Smooth muscle cell (in vitro differentiated cells): ENCODE measurements around the gene WAS. TPM values are rescaled to one million over a fixed set of nuclear protein-coding genes. Genes with fewer than 3 reads are reported as not detected.

ENCODE experiments used
- DNase-seq: peaks from one replicate; lab custom pipeline; 2025; ENCODE audit not compliant: unreplicated experiment; lab: John Stamatoyannopoulos, UW
- H2AFZ ChIP-seq: fragments of 200-600 bp; sonication (generic); 2 replicates; pipeline ENCODE4 v1.6.0; 2016; ENCODE audit warnings: antibody characterized with exemption, low read depth, mild to moderate bottlenecking
- H3F3A ChIP-seq: fragments of 200-600 bp; sonication (generic); 2 replicates; pipeline ENCODE4 v1.6.0; 2017; ENCODE audit warnings: antibody characterized with exemption, low read depth
- H3K27ac ChIP-seq: fragments of 200-600 bp; sonication (generic); 2 replicates; pipeline ENCODE4 v1.5.1; 2016; ENCODE audit warnings: low read depth, mild to moderate bottlenecking
- H3K27me3 ChIP-seq: fragments of 200-600 bp; sonication (generic); 2 replicates; pipeline ENCODE4 v1.6.1; 2016; ENCODE audit warnings: low read depth, mild to moderate bottlenecking
- H3K36me3 ChIP-seq: fragments of 200-600 bp; sonication (generic); 2 replicates; pipeline ENCODE4 v1.5.1; 2016; ENCODE audit warnings: low read depth
- H3K4me1 ChIP-seq: fragments of 200-600 bp; sonication (generic); 2 replicates; pipeline ENCODE4 v1.5.1; 2016; ENCODE audit warnings: low read depth
- H3K4me2 ChIP-seq: fragments of 200-600 bp; sonication (generic); 2 replicates; pipeline ENCODE4 v1.6.0; 2016; ENCODE audit warnings: mild to moderate bottlenecking
- H3K4me3 ChIP-seq: fragments of 200-600 bp; sonication (generic); 2 replicates; pipeline ENCODE4 v1.5.1; 2016; ENCODE audit warnings: mild to moderate bottlenecking
- H3K79me2 ChIP-seq: fragments of 200-600 bp; sonication (generic); 2 replicates; pipeline ENCODE4 v1.6.0; 2016; ENCODE audit warnings: low read depth, mild to moderate bottlenecking
- H3K9ac ChIP-seq: fragments of 200-600 bp; sonication (generic); 2 replicates; pipeline ENCODE4 v1.6.0; 2016; ENCODE audit warnings: low read depth
- H3K9me3 ChIP-seq: fragments of 200-600 bp; sonication (generic); replicated peaks from 2 replicates; pipeline ENCODE4 v1.5.1; 2016; ENCODE audit warnings: low read depth
- H4K20me1 ChIP-seq: fragments of 200-600 bp; sonication (generic); 2 replicates; pipeline ENCODE4 v1.6.0; 2016; ENCODE audit warnings: low read depth
- CTCF ChIP-seq: fragments of 200-600 bp; sonication (generic); IDR thresholded peaks from 2 replicates; pipeline ENCODE4 v1.5.1; 2017; ENCODE audit warnings: borderline replicate concordance, mild to moderate bottlenecking, antibody characterized with exemption; ENCODE audit not compliant: insufficient read depth, poor library complexity, severe bottlenecking
- WGBS: methylation state at CpG from one replicate; pipeline ENCODE4 v1.1.7; 2016; ENCODE audit warnings: low lambda C conversion rate; 5-methylcytosine and 5-hydroxymethylcytosine counted together
- polyA plus RNA-seq: library from polyadenylated mRNA; unstranded; fragments of >200 nt; fragmentation: Nextera tagmentation; extraction: Ambion mirVana; gene quantifications from 2 replicates; pipeline ENCODE4 v1.2.1, GENCODE V29; 2016
- total RNA-seq: library from RNA; depleted of rRNA; stranded (reverse); fragments of >200 nt; gene quantifications from 2 replicates; pipeline ENCODE4 v1.2.3, GENCODE V29; 2014

WAS gene
- total and polyA plus RNA-seq, 2 experiments from 2014 or later = 0.24 to 0.54 TPM

GRCh38 chrX:48711162-48711928 is 27.7 kb downstream of the WAS start:
- Histone ChIP-seq H3K27ac (no peak overlapping the region), H4K20me1 (no peaks in the 10 kb centered on the region), H3K4me3 (no peak overlapping the region), H2AFZ (no peak overlapping the region), H3K79me2 (no peaks in the 10 kb centered on the region), H3K27me3 (no peaks in the 10 kb centered on the region), H3K9ac (no peak overlapping the region), H3K4me2 (no peak overlapping the region), H3F3A (no peaks in the 10 kb centered on the region), H3K4me1 (no peaks in the 10 kb centered on the region), H3K36me3 (no peaks in the 10 kb centered on the region), H3K9me3 (no peaks in the 10 kb centered on the region)
- no peak for DNase-seq
- TF ChIP-seq CTCF = no peak
- WGBS = 73% methylated on average over 9 of the region's 9 CpGs

- Histone ChIP-seq H3F3A (no peaks in the 10 kb centered on the region), H3K4me1 (no peaks in the 10 kb centered on the region), H3K36me3 (no peaks in the 10 kb centered on the region), H3K9me3 (no peaks in the 10 kb centered on the region), H3K27me3 (no peaks in the 10 kb centered on the region), H3K4me3 (no peak overlapping the region), H3K9ac (no peak overlapping the region), H3K79me2 (no peaks in the 10 kb centered on the region), H3K4me2 (no peak overlapping the region), H4K20me1 (no peaks in the 10 kb centered on the region), H2AFZ (no peak overlapping the region), H3K27ac (peak overlapping the region; percentile 67)
- no peak for DNase-seq
- no peak for TF ChIP-seq CTCF
- WGBS = 82% methylated on average over 7 of the region's 7 CpGs
Observed at GRCh38 chrX:48711929-48712505, 28.4 kb downstream of the WAS start.

- H3K36me3 ChIP-seq = no peaks in the 10 kb centered on the region
- H3K4me3 ChIP-seq = no peak overlapping the region
- no peaks in the 10 kb centered on the region for H3K27me3 ChIP-seq
- H3K4me2 ChIP-seq = no peak overlapping the region
- H3K4me1 ChIP-seq = no peaks in the 10 kb centered on the region
- no peak overlapping the region for H2AFZ ChIP-seq
- no peak for DNase-seq
- H3K79me2 ChIP-seq = no peaks in the 10 kb centered on the region
- 77% methylated on average over 2 of the region's 2 CpGs for WGBS
- no peaks in the 10 kb centered on the region for H3F3A ChIP-seq
- H3K9ac ChIP-seq = peak overlapping the region; percentile 43
- no peaks in the 10 kb centered on the region for H3K9me3 ChIP-seq
- no peaks in the 10 kb centered on the region for H4K20me1 ChIP-seq
- no peak for TF ChIP-seq CTCF
- peak overlapping the region; percentile 67 for H3K27ac ChIP-seq
Observed at GRCh38 chrX:48713847-48714246, 30.2 kb downstream of the WAS start.

GRCh38 chrX:48714573-48714972 is 31.0 kb downstream of the WAS start:
- Histone ChIP-seq H3K79me2 (no peaks in the 10 kb centered on the region), H3K9ac (peak overlapping the region; percentile 43), H3K9me3 (no peaks in the 10 kb centered on the region), H3K4me2 (no peak overlapping the region), H3K36me3 (no peaks in the 10 kb centered on the region), H3F3A (no peaks in the 10 kb centered on the region), H3K27ac (peak overlapping the region; percentile 67), H3K4me3 (no peak overlapping the region), H3K27me3 (no peaks in the 10 kb centered on the region), H2AFZ (no peak overlapping the region), H4K20me1 (no peaks in the 10 kb centered on the region), H3K4me1 (no peaks in the 10 kb centered on the region)
- no peak for DNase-seq
- no peak for TF ChIP-seq CTCF
- 66% methylated on average over 5 of the region's 5 CpGs for WGBS
